Measurements from ENCODE around the gene SYCP3.

- TF ChIP-seq CTCF (IDR thresholded peaks at IDR 0.05; ENCODE audit: borderline replicate concordance, extremely low read depth, low read length, poor library complexity, severe bottlenecking), result no peak
- no peak for TF ChIP-seq EZH2 (IDR thresholded peaks at IDR 0.05; ENCODE audit: borderline replicate concordance, low read depth, low read length, severe bottlenecking)
These were observed 44.9 kb downstream of the SYCP3 start for GRCh38 chr12:101694297-101694848.

Measured in DND-41 (cell line).